AG04450 (cell line): ENCODE data around the gene ATXN7L2. TPM values are rescaled to one million over a fixed set of nuclear protein-coding genes. Genes with fewer than 3 reads are reported as not detected.

Experiments
- CTCF ChIA-PET: fragments of 300-600, 350-600 bp; formaldehyde crosslinking; extraction: SDS; loops from one replicate; lab custom pipeline; 2022; ENCODE audit warnings: antibody characterized with exemption, inconsistent platforms; lab: Charles Lee
- POLR2A ChIA-PET: fragments of 350-600 bp; formaldehyde crosslinking; extraction: SDS; loops from one replicate; lab custom pipeline; 2021; ENCODE audit warnings: antibody characterized with exemption, inconsistent platforms; lab: Yijun Ruan, JAX
- DNase-seq: peaks from one replicate; pipeline ENCODE4 v3.0.0-alpha.2; 2011; ENCODE audit warnings: low read depth, low spot score
- H3K27ac ChIP-seq: one replicate; pipeline ENCODE4 v1.5.1; 2012; ENCODE audit warnings: low read depth, low read length, control low read depth
- H3K27me3 ChIP-seq: one replicate; pipeline ENCODE4 v1.6.0; 2012; ENCODE audit warnings: low read length; ENCODE audit not compliant: control insufficient read depth, insufficient read depth
- H3K4me3 ChIP-seq: 2 replicates; pipeline ENCODE4 v1.5.1; 2011; ENCODE audit warnings: mild to moderate bottlenecking, low read depth, low read length, control low read depth
- H3K9me3 ChIP-seq: 2 replicates; pipeline ENCODE4 v1.5.1; 2012; ENCODE audit warnings: low read length; ENCODE audit not compliant: control insufficient read depth, insufficient read depth
- CTCF ChIP-seq: IDR thresholded peaks from 2 replicates; pipeline ENCODE4 v1.5.1; 2011; ENCODE audit warnings: low read depth, low read length, control low read depth, inconsistent platforms
- polyA plus RNA-seq: library from polyadenylated mRNA; depleted of rRNA; stranded (reverse); fragments of >200 nt; gene quantifications from 2 replicates; pipeline ENCODE4 v1.2.3, GENCODE V29; 2011

Gene ATXN7L2
- polyA plus RNA-seq, 1 experiment = 1.5 TPM

GRCh38 chr1:109479901-109480300, 3.8 kb upstream of the ATXN7L2 start:
- H3K4me3 ChIP-seq = no peak overlapping the region
- TF ChIP-seq CTCF = no peak
- H3K9me3 ChIP-seq = no peaks in the 10 kb centered on the region; the same call in 1 of the 2 replicates
- ChIA-PET POLR2A (no interaction called here), CTCF (interaction anchor here (0.8 to 2.9 kb wide), 4 partner anchors 10 to 53 kb away, joined by 4 to 15 read pairs (median 4); no protein-coding TSS in a partner anchor)
- peaks cover 50% of the 10 kb centered on the region for H3K27me3 ChIP-seq
- no peak for DNase-seq
- H3K27ac ChIP-seq = no peak overlapping the region

GRCh38 chr1:109481646-109482045, 2.1 kb upstream of the ATXN7L2 start:
- DNase-seq = no peak
- Histone ChIP-seq H3K27ac (no peak overlapping the region), H3K9me3 (no peaks in the 10 kb centered on the region; the same call in 1 of the 2 replicates), H3K4me3 (no peak overlapping the region), H3K27me3 (peaks cover 35% of the 10 kb centered on the region)
- no peak for TF ChIP-seq CTCF
- CTCF ChIA-PET = interaction anchor here (1.3 to 37.0 kb wide), 4 partner anchors 9 to 53 kb away, joined by 5 to 1351 read pairs (median 12); partner anchors contain the start of gene GPR61
- POLR2A ChIA-PET = no interaction called here

- H3K27ac ChIP-seq = no peak overlapping the region
Observed at GRCh38 chr1:109482242-109482641, 1.5 kb upstream of the ATXN7L2 start.

GRCh38 chr1:109482791-109483671, 674 bp upstream of the ATXN7L2 start:
- TF ChIP-seq CTCF = 0 out of 2 replicates have a peak, but pooled peaks have one; percentile 3
- CTCF ChIA-PET = interaction anchor here (0.6 to 37.0 kb wide), 7 partner anchors 8 to 546 kb away, joined by 3 to 1351 read pairs (median 6); partner anchors contain the start of genes CYB561D1 and GPR61
- POLR2A ChIA-PET = interaction anchor here (0.9 to 2.3 kb wide), 3 partner anchors 11 to 57 kb away, joined by 4 to 12 read pairs (median 7); partner anchors contain the start of genes CYB561D1 and PSMA5
- H3K27me3 ChIP-seq = peaks cover 26% of the 10 kb centered on the region
- H3K4me3 ChIP-seq = peak overlapping the region; percentile 67
- no peak overlapping the region for H3K27ac ChIP-seq
- no peak for DNase-seq
- H3K9me3 ChIP-seq = no peaks in the 10 kb centered on the region; the same call in 1 of the 2 replicates

More at GRCh38 chr1:109482242-109482641, 1.5 kb upstream of the ATXN7L2 start:
- H3K27me3 ChIP-seq = peaks cover 31% of the 10 kb centered on the region
- H3K9me3 ChIP-seq = no peaks in the 10 kb centered on the region; the same call in 1 of the 2 replicates
- ChIA-PET CTCF (interaction anchor here (0.6 to 37.0 kb wide), 5 partner anchors 8 to 547 kb away, joined by 4 to 1351 read pairs (median 8); partner anchors contain the start of genes CYB561D1 and GPR61), POLR2A (interaction anchor here (2.3 kb wide), 1 partner anchor 56 kb away, joined by 12 read pairs; the partner anchor contains the start of gene PSMA5)
- DNase-seq = no peak
- no peak overlapping the region for H3K4me3 ChIP-seq
- TF ChIP-seq CTCF = no peak
